ENCODE measurements around the gene NLRP12. TPM values are rescaled to one million over a fixed set of nuclear protein-coding genes. Genes with fewer than 3 reads are reported as not detected.
A peak's percentile ranks its signal among the peaks of the same experiment; 100 is the strongest.
"Not testable (repeated sequence)": the region's sequence is repeated elsewhere in the genome, so short reads cannot be mapped to it uniquely, and the experiment has no call there.

NLRP12 gene, protein sequence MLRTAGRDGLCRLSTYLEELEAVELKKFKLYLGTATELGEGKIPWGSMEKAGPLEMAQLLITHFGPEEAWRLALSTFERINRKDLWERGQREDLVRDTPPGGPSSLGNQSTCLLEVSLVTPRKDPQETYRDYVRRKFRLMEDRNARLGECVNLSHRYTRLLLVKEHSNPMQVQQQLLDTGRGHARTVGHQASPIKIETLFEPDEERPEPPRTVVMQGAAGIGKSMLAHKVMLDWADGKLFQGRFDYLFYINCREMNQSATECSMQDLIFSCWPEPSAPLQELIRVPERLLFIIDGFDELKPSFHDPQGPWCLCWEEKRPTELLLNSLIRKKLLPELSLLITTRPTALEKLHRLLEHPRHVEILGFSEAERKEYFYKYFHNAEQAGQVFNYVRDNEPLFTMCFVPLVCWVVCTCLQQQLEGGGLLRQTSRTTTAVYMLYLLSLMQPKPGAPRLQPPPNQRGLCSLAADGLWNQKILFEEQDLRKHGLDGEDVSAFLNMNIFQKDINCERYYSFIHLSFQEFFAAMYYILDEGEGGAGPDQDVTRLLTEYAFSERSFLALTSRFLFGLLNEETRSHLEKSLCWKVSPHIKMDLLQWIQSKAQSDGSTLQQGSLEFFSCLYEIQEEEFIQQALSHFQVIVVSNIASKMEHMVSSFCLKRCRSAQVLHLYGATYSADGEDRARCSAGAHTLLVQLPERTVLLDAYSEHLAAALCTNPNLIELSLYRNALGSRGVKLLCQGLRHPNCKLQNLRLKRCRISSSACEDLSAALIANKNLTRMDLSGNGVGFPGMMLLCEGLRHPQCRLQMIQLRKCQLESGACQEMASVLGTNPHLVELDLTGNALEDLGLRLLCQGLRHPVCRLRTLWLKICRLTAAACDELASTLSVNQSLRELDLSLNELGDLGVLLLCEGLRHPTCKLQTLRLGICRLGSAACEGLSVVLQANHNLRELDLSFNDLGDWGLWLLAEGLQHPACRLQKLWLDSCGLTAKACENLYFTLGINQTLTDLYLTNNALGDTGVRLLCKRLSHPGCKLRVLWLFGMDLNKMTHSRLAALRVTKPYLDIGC
- total RNA-seq, result 1.7 TPM

DNA sequence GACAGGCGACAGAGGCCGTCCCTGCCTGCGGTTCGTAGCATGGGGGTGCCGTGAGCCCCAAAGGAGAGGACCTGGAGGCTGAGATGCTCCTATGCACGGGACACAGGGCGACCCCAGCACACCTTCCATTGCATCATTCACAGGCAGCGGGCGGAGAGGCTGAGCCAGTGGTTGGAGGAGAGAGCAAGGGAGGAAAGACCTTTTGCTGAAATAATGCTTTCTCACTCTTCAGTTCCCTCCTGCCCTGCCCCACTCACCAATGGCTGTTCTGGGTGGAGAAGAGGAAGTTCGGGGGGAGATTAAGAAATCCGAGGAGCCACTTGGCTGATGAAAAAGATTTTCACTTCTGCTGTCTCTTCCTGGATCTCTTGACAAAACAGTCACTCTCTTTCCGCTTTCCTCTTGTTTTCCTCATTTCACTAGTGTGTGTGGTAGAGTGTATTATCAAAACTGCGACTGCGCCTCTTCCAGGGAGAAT lies at the start of gene NLRP12:
TSS of gene NLRP12 (minus strand) at position 181 of the 478 bp plus-strand sequence. CDS start at position 41, 140 bp downstream.
- no peak for DNase-seq (ENCODE audit: low spot score)
- peak; percentile 62 for ATAC-seq
- intact Hi-C loops (cut with DNase I), result no loop called here

DNA sequence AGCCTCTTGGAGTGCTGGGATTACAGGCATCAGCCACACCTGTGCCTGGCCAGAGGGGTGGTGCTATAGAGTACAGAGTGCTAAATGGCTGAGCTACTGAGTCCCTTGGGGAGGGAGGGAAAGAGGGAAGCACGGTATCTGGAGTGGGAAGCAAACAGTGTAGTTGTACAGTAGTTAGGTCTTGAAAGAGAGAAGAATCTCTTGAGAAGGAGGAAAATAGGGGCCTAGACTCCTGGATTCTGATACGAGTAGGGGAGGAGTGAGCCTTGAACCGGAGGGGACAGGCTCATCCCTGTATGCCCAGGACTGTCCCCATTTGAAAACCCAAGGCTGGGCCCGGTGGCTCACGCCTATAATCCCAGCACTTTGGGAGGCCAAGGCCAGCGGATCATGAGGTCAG lies 48.6 kb upstream of the NLRP12 start:
- DNase-seq (ENCODE audit: low spot score), result no peak
- intact Hi-C loops (cut with DNase I), result no loop called here
- ATAC-seq, result no peak

DNA sequence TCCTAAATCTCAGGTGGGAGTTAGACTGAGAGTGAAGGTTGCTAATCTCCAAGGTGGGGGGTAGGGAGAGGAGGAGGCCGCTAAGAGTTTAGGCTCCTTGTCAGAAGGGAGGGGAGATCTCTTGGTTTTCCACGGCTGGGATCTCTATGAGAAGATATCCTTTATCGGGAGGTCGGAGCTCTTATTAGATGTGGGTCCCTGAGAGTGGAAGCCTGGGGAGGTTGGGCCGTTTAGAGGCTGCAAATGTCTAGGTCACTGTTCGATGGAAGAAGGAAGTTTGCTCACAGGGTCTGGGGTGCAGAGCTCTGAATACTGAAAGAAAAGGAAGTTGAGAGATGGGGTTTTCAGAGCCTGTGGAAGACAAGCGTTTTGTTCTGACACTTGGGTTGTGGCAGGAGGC lies 47.3 kb upstream of the NLRP12 start:
- intact Hi-C loops (cut with DNase I), result no loop called here
- ATAC-seq (no peak), DNase-seq (ENCODE audit: low spot score) (no peak)

DNA sequence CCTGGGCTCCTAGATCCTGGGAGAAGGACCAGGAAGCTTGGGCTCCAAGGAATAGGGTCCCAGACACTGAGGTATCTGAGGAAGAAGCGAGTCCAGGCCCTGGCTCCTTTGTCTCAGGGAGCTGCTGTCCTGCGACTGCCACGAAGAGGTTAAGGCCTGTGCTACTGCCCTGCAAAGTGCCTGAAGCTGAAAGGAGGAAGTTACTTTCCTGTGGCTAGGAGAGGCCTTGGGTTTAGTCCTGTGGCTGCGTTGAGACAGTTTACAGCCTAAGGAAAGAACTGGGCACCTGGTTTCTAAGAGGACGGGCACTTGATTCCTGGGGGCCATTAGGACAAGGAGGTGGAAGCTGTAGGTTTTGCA lies 46.4 kb upstream of the NLRP12 start:
- ATAC-seq, result no peak
- peak; percentile 63 for DNase-seq (ENCODE audit: low spot score)
- intact Hi-C loops (cut with DNase I), result no loop called here

DNA sequence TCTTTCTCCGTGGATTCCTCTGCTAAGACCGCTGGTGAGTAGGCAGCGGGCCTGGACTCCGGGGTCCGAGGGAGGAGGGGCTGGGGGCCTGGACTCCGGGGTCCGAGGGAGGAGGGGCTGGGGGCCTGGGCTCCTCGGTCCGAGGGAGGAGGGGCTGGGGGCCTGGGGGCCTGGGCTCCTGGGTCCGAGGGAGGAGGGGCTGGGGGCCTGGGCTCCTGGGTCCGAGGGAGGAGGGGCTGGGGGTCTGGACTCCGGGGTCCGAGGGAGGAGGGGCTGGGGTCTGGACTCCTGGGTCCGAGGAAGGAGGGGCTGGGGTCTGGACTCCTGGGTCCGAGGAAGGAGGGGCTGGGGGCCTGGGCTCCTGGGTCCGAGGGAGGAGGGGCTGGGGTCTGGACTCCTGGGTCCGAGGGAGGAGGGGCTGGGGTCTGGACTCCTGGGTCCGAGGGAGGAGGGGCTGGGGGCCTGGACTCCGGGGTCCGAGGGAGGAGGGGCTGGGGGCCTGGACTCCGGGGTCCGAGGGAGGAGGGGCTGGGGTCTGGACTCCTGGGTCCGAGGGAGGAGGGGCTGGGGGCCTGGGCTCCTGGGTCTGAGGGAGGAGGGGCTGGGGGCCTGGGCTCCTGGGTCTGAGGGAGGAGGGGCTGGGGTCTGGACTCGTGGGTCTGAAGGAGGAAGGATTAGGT lies 45.8 kb upstream of the NLRP12 start:
- ATAC-seq; DNase-seq (ENCODE audit: low spot score); intact Hi-C loops (cut with DNase I): not testable (repeated sequence)

DNA sequence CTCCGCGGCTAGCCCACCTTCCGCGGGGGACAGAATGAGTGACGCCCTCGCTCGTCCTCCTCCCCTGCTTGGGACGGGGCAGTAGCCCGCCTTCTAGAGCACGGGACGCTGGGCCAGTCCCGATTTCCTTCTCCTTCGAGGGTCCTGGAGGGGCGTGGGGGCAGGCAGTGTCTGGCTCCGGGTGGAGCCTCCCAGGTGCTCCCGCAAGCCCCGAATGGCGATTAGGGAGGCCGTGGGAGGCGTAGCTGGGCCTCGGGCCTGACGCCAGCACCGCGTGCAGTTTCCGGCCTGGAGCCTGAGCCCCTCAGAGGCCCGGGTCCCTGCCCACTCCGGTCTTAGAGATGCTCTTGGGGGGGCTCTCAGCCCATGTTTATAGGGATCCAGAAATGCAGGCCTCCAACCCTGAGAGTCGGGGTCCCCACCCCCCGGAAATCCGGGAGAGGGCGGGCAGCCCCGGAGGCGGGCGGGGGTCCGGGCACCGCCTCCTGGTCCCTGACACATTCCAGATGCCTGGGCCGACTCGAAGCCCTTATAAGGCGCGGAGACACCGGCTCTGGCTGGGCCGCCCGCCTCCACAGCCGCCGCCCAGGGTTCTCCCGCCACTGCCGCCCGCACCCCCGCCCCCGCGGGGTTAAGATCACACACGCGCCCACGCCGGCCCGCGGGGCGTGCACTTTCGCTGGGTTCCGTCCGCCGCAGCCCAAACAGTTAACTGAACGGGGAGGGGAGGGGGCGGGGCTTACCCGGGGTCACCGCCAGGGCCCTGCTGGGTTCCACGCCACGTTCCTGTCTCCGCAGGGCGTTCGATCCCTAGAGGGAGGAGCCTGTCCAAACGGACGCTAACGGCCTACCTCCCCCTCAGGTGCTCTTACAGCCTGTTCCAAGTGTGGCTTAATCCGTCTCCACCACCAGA lies 45.0 kb upstream of the NLRP12 start:
- ATAC-seq (peak; percentile 59), DNase-seq (ENCODE audit: low spot score) (peak; percentile 91)
- intact Hi-C loops (cut with DNase I), result no loop called here

DNA sequence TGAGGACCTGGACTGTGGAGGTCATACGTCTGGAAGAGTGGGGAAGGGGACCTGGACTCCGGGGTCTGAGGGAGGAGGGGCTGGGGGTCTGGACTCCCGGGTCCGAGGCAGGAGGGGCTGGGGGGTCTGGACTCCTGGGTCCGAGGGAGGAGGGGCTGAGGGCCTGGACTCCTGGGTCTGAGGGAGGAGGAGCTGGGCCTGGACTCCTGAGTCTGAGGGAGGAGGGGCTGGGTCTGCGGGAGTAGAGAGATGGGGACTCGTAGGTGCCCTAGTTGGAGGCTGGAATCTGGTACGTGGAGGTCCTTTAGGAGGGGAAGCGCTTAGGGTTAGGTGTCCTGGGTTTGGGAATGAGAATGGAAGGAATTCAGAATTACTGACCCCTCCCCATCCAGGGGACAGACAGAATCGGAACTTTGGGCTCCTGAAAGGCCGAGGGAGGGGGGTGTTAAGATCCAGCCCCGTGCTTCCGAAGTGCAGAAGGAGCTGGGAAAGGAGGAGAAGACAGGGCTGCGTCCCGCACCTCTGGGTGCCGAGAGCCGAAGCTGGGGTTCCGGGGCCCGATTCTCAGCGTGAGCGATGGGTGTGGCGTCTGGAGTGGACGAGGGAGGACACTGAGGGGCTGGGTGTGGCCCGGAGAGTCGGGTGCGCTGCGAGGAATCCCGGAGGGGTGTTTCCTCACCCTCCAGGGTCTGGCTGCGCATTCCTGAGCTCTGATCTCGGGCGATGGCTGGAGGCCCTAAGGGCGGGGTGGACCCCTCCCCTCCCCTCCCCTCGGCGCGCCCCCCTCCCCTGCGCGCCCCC lies 44.2 kb upstream of the NLRP12 start:
- DNase-seq (ENCODE audit: low spot score), result peak; percentile 75
- intact Hi-C loops (cut with DNase I), result no loop called here

DNA sequence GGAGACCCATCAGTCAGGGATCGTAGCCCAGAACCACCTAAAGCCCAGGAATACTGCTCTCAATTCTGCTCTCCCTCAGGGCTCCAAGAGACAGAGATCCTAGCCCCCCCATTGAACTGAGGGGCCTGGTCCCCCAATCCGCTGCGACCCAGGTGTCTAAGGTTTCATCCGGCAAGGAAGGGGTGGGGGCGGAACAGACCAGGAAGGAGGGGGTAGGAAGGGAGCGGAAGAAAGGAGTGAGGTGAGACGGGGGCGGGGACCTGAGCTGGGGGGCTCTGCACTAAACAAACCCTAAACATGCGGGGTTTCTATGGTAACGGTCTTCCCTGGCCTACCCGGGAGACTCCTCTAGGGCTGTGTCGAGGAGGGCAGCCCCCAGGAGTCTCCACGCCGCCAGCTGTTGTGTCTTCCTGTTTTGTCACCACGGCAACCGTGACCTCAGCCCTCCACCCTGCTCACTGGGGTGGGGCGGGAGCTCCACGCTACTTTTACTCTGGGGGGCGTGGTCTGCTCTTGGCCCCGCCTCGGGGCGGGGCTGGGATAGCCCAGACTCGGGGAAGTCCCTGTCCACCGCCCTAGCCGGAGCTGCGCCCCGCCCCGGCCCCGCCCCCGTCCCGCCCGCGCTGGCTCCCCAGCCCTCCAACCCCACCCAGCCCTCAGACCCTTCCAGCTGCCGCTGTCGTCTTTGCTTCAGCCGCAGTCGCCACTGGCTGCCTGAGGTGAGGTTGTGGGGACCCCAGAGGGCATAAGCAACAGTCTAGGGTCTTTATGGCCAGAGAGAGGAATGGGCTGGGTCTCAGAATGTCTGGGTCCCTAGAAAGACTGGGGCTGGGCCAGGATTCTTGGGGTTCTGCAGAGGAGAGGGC lies 43.3 kb upstream of the NLRP12 start, which contains the start of gene MYADM:
TSS of gene MYADM (plus strand) at position 659 of the 866 bp plus-strand sequence. CDS start 5,647 bp downstream, outside the sequence.
- DNase-seq (ENCODE audit: low spot score) (peak; percentile 100), ATAC-seq (peak; percentile 91)
- intact Hi-C loops (cut with DNase I), result no loop called here

More for the DNA sequence above, 44.2 kb upstream of the NLRP12 start:
- peak; percentile 26 for ATAC-seq

DNA sequence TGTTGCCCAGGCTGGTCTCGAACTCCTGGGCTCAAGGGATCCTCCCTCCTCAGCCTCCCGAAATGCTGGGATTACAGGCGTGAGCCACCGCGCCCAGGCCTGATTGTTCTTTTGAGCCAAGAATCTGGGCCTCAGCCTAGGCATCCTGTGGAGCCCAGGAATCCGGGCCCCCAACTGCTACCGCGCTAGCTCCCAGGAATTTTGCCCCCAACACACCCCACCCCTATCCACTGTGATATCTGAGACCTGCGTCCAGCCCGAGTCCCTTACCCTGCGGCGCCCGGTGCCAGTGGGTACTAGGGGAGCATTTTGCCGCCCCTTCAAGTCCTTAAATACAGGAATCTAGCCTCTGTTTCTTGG lies 42.7 kb upstream of the NLRP12 start:
- ATAC-seq (no peak), DNase-seq (ENCODE audit: low spot score) (peak; percentile 65)
- intact Hi-C loops (cut with DNase I), result no loop called here

DNA sequence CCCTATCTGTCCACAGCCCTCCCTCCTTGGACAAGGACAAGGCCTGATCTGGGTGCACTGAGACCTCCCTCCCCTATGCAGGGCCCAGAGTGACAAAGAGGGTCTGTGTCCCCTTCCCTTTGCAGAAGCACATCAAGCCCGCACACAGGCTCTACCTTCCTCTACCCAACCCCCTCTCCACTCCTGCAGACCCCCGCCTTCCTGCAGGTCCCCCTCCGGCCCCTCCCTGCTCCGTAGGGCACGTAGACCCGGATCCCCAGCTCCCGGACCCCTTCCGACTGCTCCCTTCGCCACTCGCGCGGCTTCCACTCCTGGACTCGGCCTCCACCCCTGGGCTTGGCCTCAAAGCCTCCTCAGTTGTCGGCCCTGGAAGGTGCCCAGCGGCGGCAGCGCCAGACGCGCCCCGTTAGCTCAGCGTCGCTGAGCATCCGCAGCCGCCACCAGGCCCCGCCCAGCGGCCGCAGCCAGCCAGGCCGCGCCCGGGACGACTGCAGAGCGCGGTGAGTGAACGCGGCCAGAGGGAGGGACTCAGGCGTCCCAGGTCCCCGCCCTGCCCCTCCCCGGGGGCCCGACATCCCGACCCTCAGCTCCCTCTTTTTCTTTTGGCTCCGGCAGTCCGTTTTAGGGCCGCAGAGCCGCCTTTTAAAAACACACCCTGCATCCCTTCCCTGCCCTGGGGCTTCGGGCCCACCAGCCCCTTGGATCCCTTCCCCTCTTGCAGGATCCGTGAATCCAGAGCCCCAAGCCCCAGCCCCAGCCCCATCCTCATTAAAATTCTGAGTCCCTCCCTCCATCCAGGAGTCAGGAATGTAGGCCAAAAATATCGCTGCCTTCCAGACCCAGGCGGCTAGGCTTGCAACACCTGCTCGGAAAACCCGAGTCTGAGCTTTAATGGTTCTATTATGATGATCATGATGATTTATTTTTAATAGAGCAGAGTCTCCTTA lies 42.1 kb upstream of the NLRP12 start:
- peak; percentile 81 for DNase-seq (ENCODE audit: low spot score)
- intact Hi-C loops (cut with DNase I), result no loop called here

DNA sequence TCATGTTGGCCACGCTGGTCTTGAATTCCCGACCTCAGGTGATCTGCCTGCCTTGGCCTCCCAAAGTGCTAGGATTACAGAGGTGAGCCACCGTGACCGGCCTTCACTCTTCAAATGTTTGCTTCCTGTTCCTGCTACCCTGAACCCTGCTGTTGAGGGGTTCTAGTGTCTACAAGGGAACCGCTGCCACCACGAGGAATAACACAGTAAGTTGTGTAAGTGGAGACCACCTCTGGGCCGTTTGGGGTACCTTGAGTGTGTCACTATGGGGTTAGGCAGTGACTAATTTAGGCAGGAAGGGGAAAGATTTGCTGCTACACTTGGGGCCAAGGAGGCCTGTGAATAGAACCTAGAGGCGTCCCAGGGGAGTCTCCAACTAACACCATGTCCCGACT lies 41.4 kb upstream of the NLRP12 start:
- DNase-seq (ENCODE audit: low spot score) (no peak), ATAC-seq (no peak)
- intact Hi-C loops (cut with DNase I), result no loop called here

More for the DNA sequence above, 42.1 kb upstream of the NLRP12 start:
- peak; percentile 47 for ATAC-seq

DNA sequence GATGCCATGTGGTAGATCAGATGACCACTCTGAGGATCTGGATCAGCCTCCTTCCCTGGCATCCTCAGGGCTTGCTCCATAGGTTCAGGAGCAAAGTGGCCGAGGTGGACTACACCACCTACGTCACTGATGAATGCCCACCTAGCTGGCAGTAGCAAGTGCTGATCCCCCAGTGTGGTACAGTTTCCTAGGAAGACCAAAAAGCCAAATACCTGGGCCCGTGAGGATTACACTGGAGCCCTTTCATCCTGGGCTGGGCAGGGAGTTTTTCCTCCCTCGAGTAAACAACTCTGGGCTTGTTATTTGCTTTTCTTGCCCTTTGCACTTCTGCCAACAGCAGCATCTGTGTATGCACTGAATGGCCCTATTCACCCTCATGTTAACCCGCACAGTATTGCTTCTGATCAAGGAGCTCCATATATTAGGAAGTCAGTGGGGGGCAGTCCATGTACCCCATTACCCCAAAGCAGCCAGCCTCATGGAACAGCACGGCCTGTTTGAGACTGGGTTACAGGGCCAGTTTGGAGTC lies 40.3 kb upstream of the NLRP12 start:
- DNase-seq (ENCODE audit: low spot score), result no peak
- intact Hi-C loops (cut with DNase I), result no loop called here
- ATAC-seq, result no peak

DNA sequence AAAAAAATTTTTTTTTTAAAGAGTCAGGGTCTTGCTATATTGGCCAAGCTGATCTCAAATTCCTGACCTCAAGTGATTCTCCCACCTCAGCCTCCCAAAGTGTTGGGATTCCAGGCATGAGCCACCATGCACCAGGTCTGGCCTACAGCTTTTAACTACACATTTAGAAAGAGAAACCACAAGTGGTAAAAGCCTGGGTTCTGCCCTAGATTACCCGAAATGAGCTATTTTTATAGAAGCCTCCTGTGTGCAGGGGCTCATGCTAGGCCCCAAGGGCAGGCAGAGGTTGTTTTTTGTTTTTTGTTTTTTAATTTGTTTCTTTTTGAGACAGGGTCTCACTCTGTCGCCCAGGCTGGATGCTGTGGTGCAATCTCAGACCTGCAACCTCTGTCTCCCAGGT lies 29.6 kb upstream of the NLRP12 start:
- ATAC-seq, result no peak
- no peak for DNase-seq (ENCODE audit: low spot score)
- intact Hi-C loops (cut with DNase I), result no loop called here

DNA sequence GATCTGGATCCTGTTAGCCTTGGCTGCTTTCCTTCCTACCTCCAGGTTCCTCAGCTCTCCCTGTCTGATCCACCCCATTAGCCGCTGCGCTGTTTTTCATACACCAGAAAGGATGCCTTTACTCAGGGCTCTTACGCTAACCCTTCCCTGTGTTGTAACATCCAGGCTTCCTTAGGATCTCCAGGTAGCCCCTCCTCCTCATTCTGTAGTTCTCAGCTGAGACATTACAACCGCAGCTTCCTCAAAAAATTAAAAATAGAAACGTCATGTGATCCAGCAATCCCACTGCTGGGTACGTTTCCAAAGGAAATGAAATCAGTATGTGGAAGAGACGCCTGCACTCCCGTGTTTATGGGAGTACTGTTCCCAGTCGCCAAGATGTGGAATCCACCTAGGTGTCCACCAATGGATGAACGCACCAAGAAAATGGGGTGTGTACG lies 25.1 kb upstream of the NLRP12 start:
- ATAC-seq, result peak; percentile 49
- no peak for DNase-seq (ENCODE audit: low spot score)
- intact Hi-C loops (cut with DNase I), result no loop called here

DNA sequence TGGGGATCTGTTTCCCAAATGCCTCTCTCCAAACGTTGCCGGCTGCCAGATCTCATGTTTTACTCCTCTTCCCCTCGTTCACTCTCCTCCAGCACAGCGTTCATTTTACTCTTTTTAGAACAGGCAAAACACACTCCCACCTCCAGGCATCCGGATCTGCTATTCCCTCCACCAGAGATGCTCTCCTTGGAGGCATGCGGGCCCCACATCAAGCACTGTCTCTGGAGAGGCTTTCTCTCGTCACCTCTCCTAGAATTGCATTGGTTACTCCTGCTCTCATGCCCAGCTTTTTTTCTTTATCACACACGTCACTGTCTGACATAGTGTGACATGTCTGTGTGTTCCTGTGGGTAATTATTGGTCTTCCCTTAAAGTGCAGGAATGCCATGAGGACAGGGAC lies 23.4 kb upstream of the NLRP12 start:
- ATAC-seq (no peak), DNase-seq (ENCODE audit: low spot score) (no peak)
- intact Hi-C loops (cut with DNase I), result no loop called here
